K562 (cell line): ENCODE measurements around the gene TPRG1L. TPM values are rescaled to one million over a fixed set of nuclear protein-coding genes. Genes with fewer than 3 reads are reported as not detected.

ENCODE experiments used
- BRF2 ChIP-seq: IDR thresholded peaks from 3 replicates; pipeline ENCODE4 v1.6.1; 2011; ENCODE audit warnings: borderline replicate concordance, mild to moderate bottlenecking; ENCODE audit not compliant: insufficient read length, insufficient read depth
- IRF1 ChIP-seq: sonication (generic); formaldehyde crosslinking; IDR thresholded peaks from 2 replicates; pipeline ENCODE4 v1.8.0; 2022; ENCODE audit warnings: missing genetic modification reagents, mild to moderate bottlenecking, borderline replicate concordance
- MBD2 ChIP-seq: sonication (generic); IDR thresholded peaks from 2 replicates; pipeline ENCODE4 v1.6.1; 2016; ENCODE audit warnings: low read depth, borderline replicate concordance
- NCOR1 ChIP-seq: fragments of 450-650 bp; IDR thresholded peaks from 2 replicates; pipeline ENCODE4 v1.6.1; 2016; ENCODE audit warnings: mild to moderate bottlenecking, moderate library complexity
- OTX1 ChIP-seq: fragments of 450-650 bp; formaldehyde crosslinking; IDR thresholded peaks from 2 replicates; pipeline ENCODE4 v1.4.0; 2022; ENCODE audit warnings: mild to moderate bottlenecking
- PBX2 ChIP-seq, 2 experiments: IDR thresholded peaks in 1 of 2; conservative IDR thresholded peaks in 1 of 2; 2 replicates each; pipeline ENCODE4 v1.6.1; 2016; ENCODE audit warnings: low read depth in 2 of 2, mild to moderate bottlenecking in 1 of 2, missing compliant biosample characterization in 1 of 2, missing genetic modification characterization in 1 of 2, moderate library complexity in 1 of 2
- PRDM10 ChIP-seq: fragments of 450-650 bp; IDR thresholded peaks from 2 replicates; pipeline ENCODE4 v1.6.1; 2018; ENCODE audit not compliant: partially characterized antibody
- RBM15 ChIP-seq: fragments of 200-400 bp; formaldehyde crosslinking; IDR thresholded peaks from 2 replicates; pipeline ENCODE4 v1.6.1; 2018; ENCODE audit warnings: mild to moderate bottlenecking, low read length, moderate library complexity; ENCODE audit not compliant: insufficient read depth
- SP1 ChIP-seq: sonication (generic); formaldehyde crosslinking; IDR thresholded peaks from 2 replicates; pipeline ENCODE4 v1.8.1; 2022; ENCODE audit warnings: mild to moderate bottlenecking, missing genetic modification reagents
- SREBF1 ChIP-seq: fragments of 150-350 bp; IDR thresholded peaks from 2 replicates; pipeline ENCODE4 v1.6.1; 2014; ENCODE audit warnings: antibody characterized with exemption, low read depth, low read length, borderline replicate concordance
- SRSF3 ChIP-seq: fragments of 200-400 bp; formaldehyde crosslinking; IDR thresholded peaks from 2 replicates; pipeline ENCODE4 v1.6.1; 2016; ENCODE audit warnings: mild to moderate bottlenecking, low read length, moderate library complexity; ENCODE audit not compliant: insufficient read depth
- STAT5A ChIP-seq: IDR thresholded peaks from 2 replicates; pipeline ENCODE4 v1.6.1; 2012; ENCODE audit warnings: low read length, inconsistent platforms, borderline replicate concordance
- XRCC3 ChIP-seq: fragments of 450-650 bp; IDR thresholded peaks from 2 replicates; pipeline ENCODE4 v1.6.1; 2017; ENCODE audit warnings: mild to moderate bottlenecking, moderate library complexity
- ZFP30 ChIP-seq: fragments of 250-450 bp; sonication (Bioruptor Pico); IDR thresholded peaks from 2 replicates; pipeline ENCODE4 v1.8.0; 2022; ENCODE audit warnings: moderate library complexity, mild to moderate bottlenecking, inconsistent platforms, borderline replicate concordance
- ZNF449 ChIP-seq: fragments of 250-450 bp; sonication (Bioruptor Pico); IDR thresholded peaks from 2 replicates; pipeline ENCODE4 v1.8.0; 2022; ENCODE audit warnings: moderate library complexity, mild to moderate bottlenecking, inconsistent platforms
- polyA plus RNA-seq, 8 experiments: library from polyadenylated mRNA; depleted of rRNA in 4 of 8; stranded (reverse) in 5 of 8; unstranded in 3 of 8; fragments of >200 nt; fragmentation: Nextera tagmentation in 2 of 8; fragmentation: Illumina TruSeq in 1 of 8; extraction: Ambion mirVana in 2 of 8; extraction: Trizol in 1 of 8; gene quantifications; 2 replicates each; pipeline versions ENCODE4 v1.2.1 to v1.2.3, GENCODE V29; 2011 to 2014; ENCODE audit warnings: inconsistent platforms in 1 of 8, missing spikeins in 1 of 8
- total RNA-seq, 7 experiments: library from RNA; depleted of rRNA in 6 of 7; stranded (reverse); fragments of >200 nt in 6 of 7; fragmentation: Illumina TruSeq in 2 of 7; extraction: Trizol in 2 of 7; gene quantifications; 2 replicates each; pipeline versions ENCODE4 v1.2.1 to v1.2.3, GENCODE V29; 2011 to 2021; ENCODE audit warnings: low replicate concordance in 1 of 7

TPRG1L gene
- total and polyA plus RNA-seq, 9 of the 15 experiments (the other 6 are each of a cell fraction or from before 2014, with no cell fraction given), result 1.6 to 11.0 (median 6.2) TPM

- TF ChIP-seq BRF2, result no peak
- peak; percentile 90 for TF ChIP-seq MBD2
- TF ChIP-seq ZFP30, result no peak
- TF ChIP-seq PRDM10, result no peak
- TF ChIP-seq NCOR1, result no peak
- no peak for TF ChIP-seq ZNF449
- TF ChIP-seq PBX2 (CRISPR knock-in tag; IDR thresholded peaks at IDR 0.05; ENCODE audit: low read depth), result peak; percentile 45; the same call in 1 of the 2 replicates
- peak; percentile 92 for TF ChIP-seq PBX2 (tag; conservative IDR thresholded peaks at IDR 0.05; ENCODE audit: low read depth)
- TF ChIP-seq OTX1 (CRISPR knock-in tag), result no peak
- TF ChIP-seq STAT5A, result no peak
- TF ChIP-seq RBM15, result no peak
- TF ChIP-seq SREBF1, result no peak
- no peak for TF ChIP-seq IRF1 (CRISPR knock-in tag)
- TF ChIP-seq SP1 (CRISPR knock-in tag), result peak; percentile 92
- no peak for TF ChIP-seq SRSF3
- no peak for TF ChIP-seq XRCC3
Observed at GRCh38 chr1:3624200-3625136, at the start of gene TPRG1L (continued).
